ENCODE results near the gene COL17A1.
A peak's percentile ranks its signal among the peaks of the same experiment; 100 is the strongest.

Gene COL17A1

DNA sequence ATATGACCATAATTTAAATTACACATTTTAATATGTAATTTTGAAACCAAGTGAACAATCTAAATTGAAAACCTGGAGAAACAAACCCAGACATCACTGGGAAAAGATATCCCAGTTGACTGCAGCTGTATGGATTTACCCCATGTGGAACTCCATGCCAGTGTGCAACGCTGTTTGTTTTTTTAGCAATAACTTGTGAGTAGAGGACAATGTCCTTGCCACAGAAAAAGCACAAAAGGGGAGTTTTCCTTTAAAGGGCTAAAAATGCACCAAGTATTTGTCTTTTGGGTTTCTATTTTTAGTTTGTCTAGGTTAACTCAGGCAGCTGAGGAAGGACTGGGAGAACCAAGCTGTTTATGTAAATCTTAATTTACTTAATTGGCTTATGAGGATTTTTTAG, 15.1 kb upstream of the COL17A1 start:
- no peak for DNase-seq
- intact Hi-C loops (cut with DNase I): no loop called here

DNA sequence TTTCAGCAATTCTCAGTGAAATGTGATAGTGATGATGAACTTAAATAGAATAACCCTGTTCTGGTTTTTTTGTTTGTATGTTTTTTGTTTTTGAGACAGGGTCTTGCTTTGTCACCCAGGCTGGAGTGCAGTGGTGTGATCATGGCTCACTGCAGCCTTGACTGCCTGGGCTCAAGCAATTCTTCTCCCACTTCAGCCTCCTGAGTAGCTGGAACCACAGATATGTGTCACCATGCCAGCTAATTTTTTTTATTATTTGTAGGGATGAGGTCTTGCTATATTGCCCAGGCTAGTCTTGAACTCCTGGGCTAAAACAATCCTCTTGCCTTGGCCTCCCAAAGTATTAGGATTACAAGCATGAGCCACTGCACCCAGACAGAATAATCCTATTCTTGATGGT, 14.3 kb upstream of the COL17A1 start:
- intact Hi-C loops (cut with DNase I): no loop called here
- no peak for DNase-seq

DNA sequence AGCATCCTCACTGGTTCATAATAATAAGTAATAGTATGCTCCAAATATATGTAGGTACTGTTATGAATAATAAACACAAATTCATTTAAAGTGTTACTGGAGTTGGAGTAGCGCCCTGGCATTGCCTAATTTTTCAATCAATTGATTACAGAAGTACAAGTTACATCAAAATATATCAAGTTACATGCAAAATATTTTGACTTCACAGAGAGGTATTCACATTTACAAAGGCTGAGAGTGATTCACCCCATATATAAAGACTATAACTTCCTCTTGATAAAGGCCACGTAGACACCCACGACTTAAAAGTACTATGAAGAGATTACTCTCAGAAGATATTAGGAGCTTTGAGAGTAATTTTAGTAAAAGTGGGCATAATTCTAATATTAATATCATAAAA, 13.6 kb upstream of the COL17A1 start:
- intact Hi-C loops (cut with DNase I): no loop called here
- no peak for DNase-seq

DNA sequence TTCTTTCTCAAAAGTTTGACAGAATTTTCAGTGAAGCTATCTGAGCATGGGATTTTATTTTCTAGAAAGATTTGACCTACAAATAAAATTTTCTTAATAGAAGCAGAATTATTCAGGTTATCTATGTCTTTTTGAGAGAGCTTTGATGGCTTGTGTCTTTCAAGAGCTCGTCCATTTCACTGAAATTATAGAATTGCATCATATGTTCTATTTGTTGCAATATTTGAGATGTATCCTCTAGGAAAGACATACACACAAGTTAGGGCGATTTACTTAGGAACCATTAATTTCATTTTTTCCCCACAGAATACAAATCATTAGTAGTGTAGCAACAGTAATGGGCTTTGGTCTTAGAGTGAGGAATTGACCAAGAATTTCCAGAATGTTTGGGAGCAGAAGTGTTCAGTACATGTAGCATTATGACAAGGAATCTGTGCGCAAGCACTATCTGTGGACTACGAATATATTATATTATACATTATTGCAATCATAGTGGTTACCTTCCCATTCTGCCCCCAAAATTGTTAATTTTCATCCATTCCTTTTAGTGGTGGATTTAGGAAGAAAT, 12.8 kb upstream of the COL17A1 start:
- DNase-seq: no peak
- intact Hi-C loops (cut with DNase I): no loop called here

DNA sequence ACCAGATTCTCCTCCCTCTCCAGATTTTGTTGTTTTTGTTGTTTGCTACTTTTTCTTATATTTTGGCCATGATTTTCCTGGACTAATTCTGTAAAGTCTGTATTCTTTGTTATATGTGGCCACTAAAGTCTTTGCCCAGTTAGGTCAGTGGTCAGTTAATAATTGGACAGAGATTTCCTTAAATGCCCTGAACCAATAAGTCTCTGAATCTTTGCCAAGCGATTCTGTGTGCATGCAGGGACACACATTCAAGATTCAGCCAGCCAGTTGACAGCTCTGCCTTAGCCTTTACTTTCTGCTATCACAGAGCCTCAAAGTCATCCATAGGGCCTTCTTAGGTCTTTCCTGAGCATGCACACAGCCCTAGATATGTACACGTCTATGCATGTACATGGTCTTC, 11.0 kb upstream of the COL17A1 start:
- no peak for DNase-seq
- intact Hi-C loops (cut with DNase I): no loop called here

DNA sequence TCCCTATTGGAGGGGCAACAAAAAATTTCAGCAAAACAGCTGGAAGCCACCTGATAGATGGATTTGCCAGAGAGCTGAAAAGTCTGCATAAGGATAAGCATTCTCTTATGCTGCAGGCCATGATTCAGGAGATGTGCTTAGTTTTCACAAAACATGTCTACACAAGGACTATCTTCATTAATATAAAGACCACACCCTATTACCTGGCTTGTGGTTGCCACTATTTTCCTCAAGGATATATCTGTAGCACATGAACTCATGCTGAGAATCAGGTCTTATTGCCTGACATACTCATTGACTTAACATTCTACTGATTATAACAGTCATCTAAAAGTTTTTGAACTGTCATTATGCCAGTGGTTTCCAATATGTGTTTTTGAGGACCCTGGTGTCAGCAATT, 7.1 kb upstream of the COL17A1 start:
- intact Hi-C loops (cut with DNase I): no loop called here
- no peak for DNase-seq

DNA sequence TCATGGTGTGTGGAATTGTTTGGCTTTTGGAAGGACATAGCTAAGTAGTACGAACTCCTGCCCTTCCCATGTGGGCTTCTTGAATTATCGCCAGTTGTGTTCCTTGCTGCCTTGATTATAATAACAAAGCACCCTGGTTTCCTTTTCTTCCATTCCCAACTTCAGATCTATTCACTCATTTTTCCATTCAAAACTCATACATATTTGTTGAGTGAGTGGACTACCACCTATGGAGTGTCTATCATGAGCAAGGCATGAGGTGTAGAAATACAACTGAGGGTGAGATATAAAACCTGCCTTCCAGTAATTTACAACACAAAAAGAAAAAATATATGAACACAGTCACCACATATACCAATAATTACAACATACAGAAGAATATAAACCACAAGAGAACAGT, 4.9 kb upstream of the COL17A1 start:
- no peak for DNase-seq

DNA sequence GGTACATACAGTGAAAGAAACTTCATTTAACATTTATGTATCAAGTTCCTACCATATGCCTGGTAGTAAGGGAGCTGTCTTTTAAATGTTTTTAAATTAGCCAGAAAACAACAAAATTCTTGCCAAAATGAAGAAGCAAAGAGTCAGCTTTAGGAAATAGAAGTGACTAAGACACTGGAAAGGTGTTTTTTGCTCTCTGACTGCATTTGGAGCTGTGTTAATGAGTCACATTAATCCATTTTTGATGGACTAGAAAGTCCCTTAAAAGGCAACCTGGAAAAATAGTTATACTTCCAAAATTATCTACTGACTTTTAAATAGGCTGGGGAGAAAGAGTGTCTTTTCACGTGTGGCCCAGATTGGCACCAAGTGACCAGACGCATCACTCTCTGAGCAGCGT, 3.9 kb upstream of the COL17A1 start:
- DNase-seq: no peak
- intact Hi-C loops (cut with DNase I): no loop called here

More for the DNA sequence above, 4.9 kb upstream of the COL17A1 start:
- intact Hi-C loops (cut with DNase I): no loop called here

DNA sequence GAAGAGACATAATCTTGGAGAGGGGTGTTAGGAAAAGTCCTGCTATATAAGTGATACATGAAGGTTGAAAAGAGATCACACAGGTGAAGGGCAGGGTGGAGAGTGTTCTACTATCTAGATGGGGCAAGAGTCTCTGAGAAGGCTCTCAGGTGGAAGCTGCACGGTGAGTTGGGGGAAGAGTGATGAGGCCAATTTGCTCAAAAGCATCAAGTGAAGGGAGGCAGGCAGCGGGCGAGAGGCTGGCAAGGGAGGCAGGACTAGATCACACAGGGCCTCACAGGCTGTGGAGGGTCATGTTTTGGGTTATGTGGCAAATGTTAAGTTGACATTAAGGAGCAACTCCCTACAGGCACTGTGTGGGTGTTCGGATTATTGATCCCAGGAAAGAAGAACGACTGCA, 2.6 kb upstream of the COL17A1 start:
- intact Hi-C loops (cut with DNase I): no loop called here
- no peak for DNase-seq

DNA sequence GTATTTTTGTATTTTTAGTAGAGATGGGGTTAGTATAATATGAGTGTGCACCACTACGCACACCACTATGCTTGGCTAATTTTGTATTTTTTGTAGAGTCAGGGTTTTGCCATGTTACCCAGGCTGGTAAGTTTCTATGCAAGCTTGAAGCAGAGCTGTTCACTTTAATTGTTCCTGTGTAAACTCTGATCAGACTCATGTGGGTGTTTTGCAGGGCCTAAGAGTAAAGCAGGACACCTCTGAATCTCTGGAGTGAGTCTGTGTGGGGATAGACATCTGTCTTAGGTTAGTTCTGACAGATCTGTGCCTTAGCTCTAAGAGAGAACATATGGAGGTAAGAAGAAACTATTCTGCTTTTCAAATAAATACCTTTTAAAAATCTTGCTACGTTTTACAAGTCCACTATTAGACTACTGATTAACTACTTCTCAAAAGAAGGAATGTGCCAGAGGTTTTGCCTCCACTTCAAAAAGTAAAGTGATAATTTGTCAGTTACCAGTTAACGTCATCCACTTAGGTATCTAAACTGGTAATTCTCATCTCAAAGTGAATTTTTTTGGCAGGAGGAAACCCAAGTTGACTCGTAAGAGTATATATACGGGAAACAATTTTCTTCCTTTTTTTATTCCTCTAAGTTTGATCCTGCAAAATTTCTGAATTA, 1.1 kb downstream of the COL17A1 start:
- intact Hi-C loops (cut with DNase I): no loop called here
- no peak for DNase-seq

DNA sequence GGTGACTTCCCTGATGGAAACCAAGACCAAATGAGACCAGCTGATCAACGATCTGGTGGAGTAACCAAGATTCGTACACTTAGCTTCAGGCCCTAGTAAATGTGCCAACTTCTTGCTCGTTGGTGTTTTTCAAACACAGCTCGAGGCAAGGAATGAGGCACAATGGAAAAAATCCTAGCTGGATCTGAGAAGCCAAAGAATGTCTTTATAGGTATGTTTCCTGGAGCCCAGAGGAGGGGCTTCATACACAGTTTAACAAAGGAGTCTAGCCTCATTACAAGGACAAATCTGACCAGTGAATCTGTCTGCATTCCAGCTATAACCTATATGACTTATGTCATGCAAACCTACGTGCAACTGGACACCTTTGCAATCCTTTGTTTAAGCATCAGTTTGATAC, 3.7 kb downstream of the COL17A1 start:
- intact Hi-C loops (cut with DNase I): no loop called here
- no peak for DNase-seq

DNA sequence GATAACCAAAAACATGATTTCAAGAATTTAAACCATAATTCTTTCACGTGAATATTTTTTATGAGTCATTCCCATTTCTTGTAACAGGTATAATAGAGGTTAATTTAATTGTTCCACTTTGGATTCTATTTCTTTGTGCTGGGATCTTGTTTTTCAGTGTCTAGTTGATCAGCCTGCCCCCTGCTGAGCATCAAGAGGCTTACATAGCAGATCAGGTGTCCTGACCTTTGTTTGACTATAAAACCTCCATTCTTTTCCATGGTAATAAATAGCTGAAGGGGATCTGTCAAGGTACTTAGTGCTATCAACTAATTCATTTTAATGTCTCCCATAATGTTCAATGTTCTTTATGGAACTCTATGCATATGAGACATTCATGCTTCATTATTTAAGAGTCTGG, 4.9 kb downstream of the COL17A1 start:
- DNase-seq: peak in 11 of 42 donors; percentile 11 to 58 (median 25)
- intact Hi-C loops (cut with DNase I): no loop called here

DNA sequence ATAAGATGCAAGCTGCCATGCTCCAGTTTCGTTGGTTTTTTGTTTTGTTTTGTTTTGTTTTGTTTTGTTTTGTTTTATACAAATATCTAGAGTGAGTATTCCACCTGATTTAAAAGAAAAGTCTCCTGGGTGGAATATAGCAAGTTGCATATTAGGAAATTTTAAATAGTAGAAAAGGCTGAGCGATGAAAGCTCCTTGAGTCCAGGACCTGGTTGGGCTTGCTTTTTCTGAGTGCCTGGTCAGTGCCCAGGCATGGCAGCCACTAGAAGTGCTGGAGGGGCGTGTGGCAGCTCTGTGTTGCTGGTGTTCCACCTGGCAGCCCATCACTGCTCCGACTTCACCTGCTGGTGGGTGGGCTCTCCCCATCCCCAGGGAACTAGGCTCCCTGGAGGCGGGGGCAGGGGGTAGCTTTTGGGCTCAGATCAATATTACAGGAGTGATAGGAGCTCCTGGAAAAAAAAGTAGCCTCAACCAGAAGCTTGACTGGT, 8.0 kb downstream of the COL17A1 start:
- intact Hi-C loops (cut with DNase I): loop anchor here (5.0 kb wide), 1 partner anchor 45 kb away; the partner anchor contains the start of gene SFR1
- DNase-seq: no peak

DNA sequence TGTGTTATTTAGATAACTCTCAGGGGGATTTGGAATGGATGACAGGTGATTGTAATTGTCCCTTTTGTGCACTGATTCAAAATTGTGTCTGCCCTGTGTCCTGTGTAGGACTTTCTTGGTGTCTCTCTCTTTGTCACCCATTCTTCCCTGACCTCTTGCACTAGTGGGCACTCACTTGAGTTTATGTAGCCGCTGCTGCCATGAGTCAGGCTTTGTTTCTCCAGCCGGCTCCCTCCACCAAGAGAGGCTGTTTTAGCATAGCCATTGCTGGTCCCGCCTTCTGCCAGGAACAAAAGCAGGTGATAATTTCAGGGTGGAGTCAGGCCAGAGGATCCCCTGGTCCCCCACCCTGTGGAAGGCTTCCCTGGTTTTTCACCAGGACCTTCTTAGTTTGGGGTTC, 8.4 kb downstream of the COL17A1 start:
- intact Hi-C loops (cut with DNase I): loop anchor here (5.0 kb wide), 1 partner anchor 45 kb away; the partner anchor contains the start of gene SFR1

DNA sequence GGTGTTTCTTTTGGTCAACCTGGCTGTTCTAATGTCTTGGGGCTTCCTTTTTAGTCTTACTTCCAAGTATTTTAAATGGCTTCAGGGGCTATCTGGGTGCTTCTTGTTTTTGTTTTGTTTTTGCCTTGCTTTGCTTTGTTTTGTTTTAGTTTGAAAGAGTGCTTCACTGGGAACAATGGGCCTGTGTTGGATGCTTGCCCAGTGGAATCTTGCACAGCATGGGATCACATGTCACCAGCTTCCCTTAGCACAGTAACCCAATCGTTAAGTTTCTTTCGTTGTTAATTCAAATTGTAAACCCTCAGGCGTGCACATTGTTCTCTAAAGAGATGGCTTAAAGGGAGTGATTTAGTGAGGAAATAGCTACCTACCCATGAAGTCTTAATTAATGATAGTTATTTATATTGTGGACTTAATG, 8.9 kb downstream of the COL17A1 start:
- DNase-seq: peak; percentile 16 to 90 (median 70)
- intact Hi-C loops (cut with DNase I): loop anchor here (5.0 kb wide), 1 partner anchor 46 kb away; the partner anchor contains the start of gene SFR1

More for the DNA sequence above, 8.4 kb downstream of the COL17A1 start:
- DNase-seq: peak in 5 of 42 donors; percentile 15 to 51 (median 20)

DNA sequence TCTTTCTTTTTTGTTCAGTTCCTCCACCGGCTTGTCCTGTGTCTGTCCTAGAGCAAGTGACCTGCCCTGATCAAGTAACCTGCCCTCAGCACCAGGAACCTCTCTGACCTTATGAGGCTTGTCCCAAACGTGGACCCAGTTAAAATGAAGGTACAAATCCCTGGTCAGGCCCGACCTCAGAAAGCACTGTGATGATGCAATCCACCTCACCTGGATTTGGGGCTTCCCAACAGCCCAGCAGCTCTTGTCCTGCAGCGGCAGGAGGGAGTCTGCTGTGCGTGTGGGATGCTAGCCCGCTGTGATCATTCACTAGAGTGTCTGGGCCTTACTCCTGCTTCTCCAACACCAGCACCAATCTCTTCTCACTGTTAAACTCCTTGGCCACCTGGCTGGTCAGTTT, 11.2 kb downstream of the COL17A1 start:
- intact Hi-C loops (cut with DNase I): no loop called here
- no peak for DNase-seq

DNA sequence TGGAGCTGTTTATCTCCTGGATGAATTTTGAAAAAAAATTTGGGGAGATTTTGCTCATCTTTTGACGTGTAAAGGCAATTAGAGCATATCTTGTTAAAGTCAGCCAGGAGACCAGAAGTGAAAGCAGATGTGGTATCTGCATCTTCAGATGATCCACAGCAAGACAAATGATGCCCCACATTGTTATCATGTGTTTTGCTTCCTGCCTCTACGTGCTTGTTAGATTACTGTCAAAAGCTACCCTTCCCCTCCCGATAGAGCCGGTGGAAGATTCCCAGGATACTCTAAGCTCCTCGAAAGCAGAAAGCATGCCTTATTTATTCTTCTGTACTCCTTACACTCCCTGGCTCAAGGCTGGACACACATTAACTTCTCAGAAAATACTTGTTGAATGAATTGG, 12.9 kb downstream of the COL17A1 start:
- DNase-seq: peak in 1 of 42 donors; percentile 7
- intact Hi-C loops (cut with DNase I): no loop called here

DNA sequence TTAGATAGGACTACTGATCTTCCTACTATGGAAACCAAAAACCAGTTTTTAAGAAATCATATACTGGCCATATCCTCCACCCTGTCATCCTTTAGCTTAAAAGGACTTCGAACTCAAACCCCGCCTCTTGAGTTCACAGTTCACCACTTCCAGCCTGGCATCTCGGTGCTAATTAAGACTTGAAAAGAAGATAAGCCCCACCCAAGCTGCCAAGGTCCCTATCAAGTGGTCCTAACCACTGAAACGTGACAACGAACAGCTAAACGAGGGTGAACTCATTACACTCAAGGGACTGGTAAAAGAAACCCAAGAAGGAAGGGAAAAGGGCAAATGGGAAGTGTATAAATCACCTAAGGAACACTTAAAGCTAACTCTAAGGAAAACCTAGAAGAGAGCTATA, 16.1 kb downstream of the COL17A1 start:
- DNase-seq: no peak
- intact Hi-C loops (cut with DNase I): no loop called here

DNA sequence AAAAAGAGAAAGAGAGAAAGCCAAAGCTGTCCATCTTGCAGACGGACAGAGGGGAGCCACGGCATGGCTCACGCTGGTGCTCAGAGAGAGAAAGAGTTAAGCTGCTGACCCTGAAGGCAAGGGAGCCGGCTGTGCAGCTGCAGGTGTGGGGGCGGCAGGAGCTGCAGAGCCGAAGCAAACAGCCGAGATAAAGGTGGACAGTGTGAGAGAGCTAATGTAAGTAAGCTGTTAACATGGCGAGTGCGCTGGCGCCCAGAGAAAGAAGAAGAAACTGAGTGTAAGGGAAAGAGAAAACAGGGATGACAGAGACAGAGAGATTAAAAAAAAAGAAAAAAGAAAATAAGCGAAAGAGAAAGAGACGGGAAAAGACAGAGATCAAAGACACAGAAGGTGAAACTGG, 18.2 kb downstream of the COL17A1 start:
- no peak for DNase-seq
- intact Hi-C loops (cut with DNase I): no loop called here

DNA sequence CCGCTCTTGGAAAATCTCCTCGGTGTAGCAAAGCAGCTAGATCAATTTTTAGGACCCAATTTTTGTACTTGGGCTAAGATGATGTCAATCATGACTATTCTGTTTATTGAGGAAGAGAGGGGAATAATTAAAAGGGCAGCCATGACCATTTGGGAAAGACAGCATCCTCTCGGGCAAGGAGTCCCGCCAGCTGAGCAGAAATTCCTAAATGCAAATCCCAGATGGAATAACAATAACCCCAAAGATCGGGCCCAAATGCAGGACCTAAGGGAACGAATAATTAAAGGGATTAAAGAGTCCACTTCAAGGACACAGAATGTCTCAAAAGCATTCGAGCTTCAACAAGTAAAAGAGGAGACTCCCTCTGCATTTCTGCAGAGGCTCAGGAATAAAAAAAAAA, 18.7 kb downstream of the COL17A1 start:
- intact Hi-C loops (cut with DNase I): no loop called here
- no peak for DNase-seq

DNA sequence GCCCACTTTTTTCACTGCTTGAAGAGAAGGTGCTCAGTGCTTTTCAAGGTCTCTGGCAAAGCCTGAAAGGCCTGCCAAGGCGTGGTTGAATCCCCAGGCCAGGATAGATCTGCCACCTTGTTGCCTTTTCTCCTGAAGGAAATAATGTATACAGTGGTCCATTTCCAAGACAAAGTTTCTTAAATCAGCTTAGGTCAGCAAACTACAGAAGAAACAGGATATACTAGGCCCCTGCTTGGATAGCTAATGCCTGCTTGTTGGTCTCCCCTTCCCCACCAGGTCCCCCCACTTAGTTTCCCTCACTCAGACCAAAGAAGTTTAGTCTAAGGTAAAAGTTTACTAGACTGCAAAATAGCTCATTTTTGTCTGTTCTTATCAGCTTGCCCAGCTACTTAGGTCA, 19.9 kb downstream of the COL17A1 start:
- intact Hi-C loops (cut with DNase I): no loop called here

More for the DNA sequence above, 19.9 kb downstream of the COL17A1 start:
- DNase-seq: no peak
